ENCODE data around the gene SLIT3.
A peak's percentile ranks its signal among the peaks of the same experiment; 100 is the strongest.

- TF ChIP-seq CTCF (IDR thresholded peaks at IDR 0.05; ENCODE audit: borderline replicate concordance, extremely low read depth, low read length, poor library complexity, severe bottlenecking), result peak; percentile 26
- TF ChIP-seq EZH2 (IDR thresholded peaks at IDR 0.05; ENCODE audit: borderline replicate concordance, low read depth, low read length, severe bottlenecking), result no peak
Measured at GRCh38 chr5:168992687-168993086, 308.3 kb downstream of the SLIT3 start.

Measured in DND-41 (cell line).